MM.1S (cell line): ENCODE measurements around the gene FBXO48.

ENCODE experiments used
- EZH2 ChIP-seq: fragments of 300-600 bp; sonication (generic); optimal IDR thresholded peaks from 2 replicates; pipeline ENCODE3; 2017; ENCODE audit warnings: low read depth, mild to moderate bottlenecking, antibody characterized with exemption, low read length, mixed read lengths
- TF ChIP-seq, protein P1 (sequence below): fragments of 300-600 bp; sonication (generic); IDR thresholded peaks from 2 replicates; pipeline ENCODE4 v1.5.1; 2016; ENCODE audit warnings: antibody characterized with exemption, low read length, mixed read lengths

DNA sequence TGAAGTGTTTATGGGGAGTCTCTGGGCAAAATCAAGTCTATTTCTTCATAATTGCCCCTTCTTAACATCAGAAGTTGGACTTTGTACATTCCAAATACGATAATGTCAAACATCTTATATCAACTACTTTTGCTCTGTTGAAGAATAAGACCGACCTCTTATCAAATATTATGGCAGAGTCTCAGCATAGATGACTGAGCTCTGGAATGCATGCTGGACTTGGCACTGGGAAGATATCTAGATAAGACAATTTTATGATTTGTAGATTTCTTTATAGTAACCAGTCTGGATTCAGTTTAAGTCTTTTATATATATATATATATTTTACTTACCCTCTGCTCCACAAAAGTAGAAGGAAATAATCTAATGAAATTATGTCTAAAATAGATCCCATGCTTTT, 8.5 kb upstream of the FBXO48 start:
- no peak for TF ChIP-seq EZH2
- TF ChIP-seq, protein P1, sequence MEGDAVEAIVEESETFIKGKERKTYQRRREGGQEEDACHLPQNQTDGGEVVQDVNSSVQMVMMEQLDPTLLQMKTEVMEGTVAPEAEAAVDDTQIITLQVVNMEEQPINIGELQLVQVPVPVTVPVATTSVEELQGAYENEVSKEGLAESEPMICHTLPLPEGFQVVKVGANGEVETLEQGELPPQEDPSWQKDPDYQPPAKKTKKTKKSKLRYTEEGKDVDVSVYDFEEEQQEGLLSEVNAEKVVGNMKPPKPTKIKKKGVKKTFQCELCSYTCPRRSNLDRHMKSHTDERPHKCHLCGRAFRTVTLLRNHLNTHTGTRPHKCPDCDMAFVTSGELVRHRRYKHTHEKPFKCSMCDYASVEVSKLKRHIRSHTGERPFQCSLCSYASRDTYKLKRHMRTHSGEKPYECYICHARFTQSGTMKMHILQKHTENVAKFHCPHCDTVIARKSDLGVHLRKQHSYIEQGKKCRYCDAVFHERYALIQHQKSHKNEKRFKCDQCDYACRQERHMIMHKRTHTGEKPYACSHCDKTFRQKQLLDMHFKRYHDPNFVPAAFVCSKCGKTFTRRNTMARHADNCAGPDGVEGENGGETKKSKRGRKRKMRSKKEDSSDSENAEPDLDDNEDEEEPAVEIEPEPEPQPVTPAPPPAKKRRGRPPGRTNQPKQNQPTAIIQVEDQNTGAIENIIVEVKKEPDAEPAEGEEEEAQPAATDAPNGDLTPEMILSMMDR = no peak
